ENCODE data around the gene TENM4. TPM values are rescaled to one million over a fixed set of nuclear protein-coding genes. Genes with fewer than 3 reads are reported as not detected.

The TENM4 gene
- total and polyA plus RNA-seq, 2 of the 8 experiments (the other 6 are each of a cell fraction or from before 2014, with no cell fraction given) = 3.5 to 7.2 TPM

DNA sequence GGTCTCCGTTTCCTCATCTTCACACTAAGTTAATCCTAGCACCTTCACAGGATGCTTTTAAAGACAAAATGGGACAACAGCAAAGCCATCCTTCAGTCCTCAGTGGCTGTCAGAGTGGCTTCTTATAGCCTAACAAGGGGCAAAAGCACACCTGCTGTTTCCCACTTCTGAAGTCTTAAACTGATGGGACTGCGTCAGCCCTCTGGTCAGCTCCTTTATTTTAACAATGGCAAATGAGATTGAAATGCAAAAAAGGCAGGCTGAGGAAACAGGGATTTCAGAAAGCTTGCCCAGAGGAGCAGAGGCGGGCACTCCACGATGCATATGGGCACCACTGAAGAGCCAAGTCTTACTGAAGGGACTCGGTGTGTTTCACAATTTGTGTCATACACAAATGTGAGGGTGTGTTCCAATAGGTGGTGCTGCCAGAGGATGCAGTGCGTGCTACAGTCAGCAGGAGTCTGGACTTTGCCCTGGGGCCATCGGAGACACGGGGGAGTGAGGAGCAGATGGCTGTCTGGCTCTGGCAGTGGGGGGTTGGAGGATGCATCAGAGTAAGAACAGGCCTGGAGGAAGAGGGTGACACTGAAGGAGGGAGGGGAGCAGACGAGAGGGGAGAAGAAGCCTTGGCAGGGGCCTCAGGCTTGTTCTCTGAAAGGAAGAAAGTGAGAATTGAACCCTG, 47.3 kb downstream of the TENM4 start:
- no peak overlapping the region for H3K56ac ChIP-seq (replicated peaks; ENCODE audit: insufficient read length, low read depth, low read length)
- peaks cover 0 to 12% (median 5%) of the 10 kb centered on the region in 4 experiments; a peak in 4 of 7 replicates for H3K4me1 ChIP-seq (replicated peaks in 1 of 4; ENCODE audit: control insufficient read depth in 3 of 4, insufficient read depth in 4 of 4, low read length in 3 of 4)
- no peak overlapping the region for H3K23ac ChIP-seq (ENCODE audit: insufficient read length)
- H2BK15ac ChIP-seq (ENCODE audit: low read length) = 0 out of 2 replicates have a peak overlapping the region, but pooled peaks have one; percentile 19
- no peak overlapping the region for H2BK20ac ChIP-seq (ENCODE audit: low read length)
- no peaks in the 10 kb centered on the region for H3K27me3 ChIP-seq (replicated peaks in 1 of 4; ENCODE audit: control insufficient read depth in 3 of 4, extremely low read depth in 1 of 4, insufficient read depth in 3 of 4, low read length in 3 of 4)
- H3K9me3 ChIP-seq (ENCODE audit: insufficient read depth in 2 of 2, low read depth in 1 of 2, low read length in 1 of 2) = no peaks in the 10 kb centered on the region
- H4K5ac ChIP-seq (ENCODE audit: insufficient read length, low read depth, low read length) = no peak overlapping the region
- ChIA-PET CTCF (ENCODE audit: partially characterized antibody) (interaction anchor here (0.6 to 3.5 kb wide), 9 partner anchors 10 to 293 kb away, joined by 3 to 10 read pairs (median 4); no protein-coding TSS in a partner anchor), POLR2A (ENCODE audit: partially characterized antibody) (interaction anchor here (1.3 kb wide), 1 partner anchor 47 kb away, joined by 4 read pairs; the partner anchor contains the start of gene TENM4)
- H3K79me2 ChIP-seq (ENCODE audit: control insufficient read depth in 1 of 2, insufficient read depth in 2 of 2, low read length in 2 of 2) = no peaks in the 10 kb centered on the region
- no peak overlapping the region for H3K14ac ChIP-seq (ENCODE audit: insufficient read length)
- no peak overlapping the region for H2AK5ac ChIP-seq (ENCODE audit: low read depth, low read length)
- H3K9ac ChIP-seq (replicated peaks in 1 of 4; ENCODE audit: extremely low read depth in 1 of 4, low read depth in 3 of 4, low read length in 3 of 4) = no peak overlapping the region
- H3K79me1 ChIP-seq (ENCODE audit: low read depth, low read length) = peaks cover 2% of the 10 kb centered on the region; the same call in 1 of the 2 replicates
- no peak overlapping the region for H3K27ac ChIP-seq (ENCODE audit: low read depth, low read length)
- no peak overlapping the region for H3K18ac ChIP-seq (ENCODE audit: extremely low read depth, low read length)
- no peak overlapping the region for H2AFZ ChIP-seq (ENCODE audit: low read length)
- no peak overlapping the region for H2BK12ac ChIP-seq (ENCODE audit: low read depth, low read length)
- peak overlapping the region in 1 of 4 experiments; percentile 13; a peak in 1 of 8 replicates for H3K4me3 ChIP-seq (ENCODE audit: extremely low read depth in 1 of 4, insufficient read depth in 2 of 4, low read depth in 3 of 4, low read length in 4 of 4)
- H2BK120ac ChIP-seq (replicated peaks; ENCODE audit: low read depth, low read length) = no peak overlapping the region
- no peak overlapping the region for H4K91ac ChIP-seq (replicated peaks; ENCODE audit: insufficient read length, low read length)
- FAIRE-seq (peak; percentile 7), DNase-seq (ENCODE audit: low read depth in 1 of 2, low spot score in 2 of 2) (peak; percentile 27 to 52)
- no peak overlapping the region for H3K4ac ChIP-seq (replicated peaks; ENCODE audit: insufficient read length, low read depth, low read length)
- peak overlapping the region; percentile 2 to 30; a peak in 3 of 4 replicates for H3K4me2 ChIP-seq (ENCODE audit: insufficient read depth in 1 of 2, low read depth in 2 of 2, low read length in 2 of 2)
- H3K36me3 ChIP-seq (ENCODE audit: control insufficient read depth in 2 of 4, insufficient read depth in 4 of 4, low read length in 3 of 4) = no peaks in the 10 kb centered on the region
- WGBS, 2 experiments (ENCODE audit: extremely low coverage in 1 of 2, insufficient coverage in 1 of 2, insufficient read length in 1 of 2, insufficient replicate concordance in 2 of 2, low coverage in 1 of 2, low lambda C conversion rate in 2 of 2, missing lambda C conversion rate in 1 of 2) = 45% methylated on average over 9 of the region's 9 CpGs; no CpG with 5 or more reads in 1 of the 2 experiments
- H2BK5ac ChIP-seq (ENCODE audit: low read depth, low read length) = no peak overlapping the region
- no peaks in the 10 kb centered on the region for H3K23me2 ChIP-seq (ENCODE audit: low read depth, low read length)
- H4K8ac ChIP-seq (ENCODE audit: extremely low read depth, insufficient read depth, low read length) = no peak overlapping the region; the same call in 1 of the 2 replicates
- no peaks in the 10 kb centered on the region for H4K20me1 ChIP-seq (replicated peaks in 1 of 2; ENCODE audit: control insufficient read depth in 1 of 2, insufficient read depth in 2 of 2, low read length in 2 of 2)
- TF ChIP-seq, protein P1, sequence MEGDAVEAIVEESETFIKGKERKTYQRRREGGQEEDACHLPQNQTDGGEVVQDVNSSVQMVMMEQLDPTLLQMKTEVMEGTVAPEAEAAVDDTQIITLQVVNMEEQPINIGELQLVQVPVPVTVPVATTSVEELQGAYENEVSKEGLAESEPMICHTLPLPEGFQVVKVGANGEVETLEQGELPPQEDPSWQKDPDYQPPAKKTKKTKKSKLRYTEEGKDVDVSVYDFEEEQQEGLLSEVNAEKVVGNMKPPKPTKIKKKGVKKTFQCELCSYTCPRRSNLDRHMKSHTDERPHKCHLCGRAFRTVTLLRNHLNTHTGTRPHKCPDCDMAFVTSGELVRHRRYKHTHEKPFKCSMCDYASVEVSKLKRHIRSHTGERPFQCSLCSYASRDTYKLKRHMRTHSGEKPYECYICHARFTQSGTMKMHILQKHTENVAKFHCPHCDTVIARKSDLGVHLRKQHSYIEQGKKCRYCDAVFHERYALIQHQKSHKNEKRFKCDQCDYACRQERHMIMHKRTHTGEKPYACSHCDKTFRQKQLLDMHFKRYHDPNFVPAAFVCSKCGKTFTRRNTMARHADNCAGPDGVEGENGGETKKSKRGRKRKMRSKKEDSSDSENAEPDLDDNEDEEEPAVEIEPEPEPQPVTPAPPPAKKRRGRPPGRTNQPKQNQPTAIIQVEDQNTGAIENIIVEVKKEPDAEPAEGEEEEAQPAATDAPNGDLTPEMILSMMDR (IDR thresholded peaks at IDR 0.05; ENCODE audit: control extremely low read depth in 1 of 3, insufficient read depth in 1 of 3, low read depth in 1 of 3, low read length in 3 of 3) = peak in 1 of 3 experiments; percentile 10; a peak in 2 of 4 replicates
- TF ChIP-seq SAP30 (IDR thresholded peaks at IDR 0.05; ENCODE audit: insufficient read depth, insufficient replicate concordance, low read length) = no peak
- TF ChIP-seq, protein P2, sequence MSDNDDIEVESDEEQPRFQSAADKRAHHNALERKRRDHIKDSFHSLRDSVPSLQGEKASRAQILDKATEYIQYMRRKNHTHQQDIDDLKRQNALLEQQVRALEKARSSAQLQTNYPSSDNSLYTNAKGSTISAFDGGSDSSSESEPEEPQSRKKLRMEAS (IDR thresholded peaks at IDR 0.05) = no peak
- TF ChIP-seq RAD21 (IDR thresholded peaks at IDR 0.05 in 1 of 2, conservative IDR thresholded peaks at IDR 0.05 in 1 of 2; ENCODE audit: low read depth in 2 of 2, low read length in 2 of 2) = peak in 1 of 2 experiments; percentile 6; a peak in 1 of 4 replicates
